HG02759 (cell line): ENCODE measurements around the gene GLRX3.

Experiments used
- ATAC-seq: cut with Tn5 transposase; IDR thresholded peaks from one replicate; pipeline ENCODE4 v1.9.1; 2021; ENCODE audit warnings: mild to moderate bottlenecking, moderate library complexity; ENCODE audit not compliant: unreplicated experiment

GLRX3 gene

GRCh38 chr10:130137090-130137448 is 878 bp downstream of the GLRX3 start:
- ATAC-seq, result no peak

GRCh38 chr10:130137659-130138478 is 1.7 kb downstream of the GLRX3 start:
- ATAC-seq, result no peak

GRCh38 chr10:130138479-130138866 is 2.3 kb downstream of the GLRX3 start:
- no peak for ATAC-seq

- no peak for ATAC-seq
Measured at GRCh38 chr10:130140425-130140824, 4.2 kb downstream of the GLRX3 start.

GRCh38 chr10:130141038-130141437 is 4.8 kb downstream of the GLRX3 start:
- no peak for ATAC-seq

- ATAC-seq, result peak; percentile 29
Measured at GRCh38 chr10:130141460-130141859, 5.3 kb downstream of the GLRX3 start.

GRCh38 chr10:130141878-130142277 is 5.7 kb downstream of the GLRX3 start:
- ATAC-seq, result peak; percentile 81

- no peak for ATAC-seq
Measured at GRCh38 chr10:130146042-130146441, 9.9 kb downstream of the GLRX3 start.

GRCh38 chr10:130159192-130159794 is 23.1 kb downstream of the GLRX3 start:
- ATAC-seq, result no peak

GRCh38 chr10:130160775-130161174 is 24.6 kb downstream of the GLRX3 start:
- ATAC-seq, result peak; percentile 64

GRCh38 chr10:130161331-130161730 is 25.1 kb downstream of the GLRX3 start:
- ATAC-seq, result no peak

GRCh38 chr10:130167193-130167592 is 31.0 kb downstream of the GLRX3 start:
- no peak for ATAC-seq

- ATAC-seq, result no peak
Measured at GRCh38 chr10:130167707-130168106, 31.5 kb downstream of the GLRX3 start.

GRCh38 chr10:130169136-130169859 is 33.1 kb downstream of the GLRX3 start:
- no peak for ATAC-seq

- peak; percentile 52 for ATAC-seq
Measured at GRCh38 chr10:130171196-130171595, 35.0 kb downstream of the GLRX3 start.

- ATAC-seq, result no peak
Measured at GRCh38 chr10:130174328-130174727, 38.1 kb downstream of the GLRX3 start.

GRCh38 chr10:130175074-130175473 is 38.9 kb downstream of the GLRX3 start:
- ATAC-seq, result no peak

- ATAC-seq, result no peak
Measured at GRCh38 chr10:130177250-130177649, 41.1 kb downstream of the GLRX3 start.

GRCh38 chr10:130179640-130180039 is 43.4 kb downstream of the GLRX3 start:
- ATAC-seq, result peak; percentile 45

- ATAC-seq, result no peak
Measured at GRCh38 chr10:130180416-130180815, 44.2 kb downstream of the GLRX3 start.

GRCh38 chr10:130181858-130182257 is 45.7 kb downstream of the GLRX3 start:
- no peak for ATAC-seq

- no peak for ATAC-seq
Measured at GRCh38 chr10:130185591-130185990, 49.4 kb downstream of the GLRX3 start.
